Common myeloid progenitor, CD34-positive (primary cell): ENCODE measurements around the gene ADAMTS12. TPM values are rescaled to one million over a fixed set of nuclear protein-coding genes. Genes with fewer than 3 reads are reported as not detected.
A peak's percentile ranks its signal among the peaks of the same experiment; 100 is the strongest.

ENCODE experiments used
- CTCF ChIA-PET: fragments of 350-600 bp; sonication (Branson Sonifier 250); formaldehyde crosslinking; loops from one replicate; lab custom pipeline; 2021; ENCODE audit warnings: antibody characterized with exemption; lab: Charles Lee
- POLR2A ChIA-PET: fragments of 350-600 bp; sonication (Branson Sonifier 250); formaldehyde crosslinking; loops from one replicate; lab custom pipeline; 2021; ENCODE audit warnings: antibody characterized with exemption; lab: Charles Lee
- DNase-seq, 3 donors: peaks; one replicate each; pipeline versions ENCODE4 v3.0.0 to v3.0.0-alpha.2; 2013
- H3K27ac ChIP-seq, 2 experiments: 1 replicate in 1 of 2; 2 replicates in 1 of 2; pipeline ENCODE4 v1.7.0; 2013; ENCODE audit warnings: inconsistent platforms in 2 of 2, low read length in 2 of 2, mild to moderate bottlenecking in 2 of 2, low read depth in 1 of 2, moderate library complexity in 1 of 2; ENCODE audit not compliant: severe bottlenecking in 2 of 2, insufficient read depth in 1 of 2, poor library complexity in 1 of 2
- H3K27me3 ChIP-seq, 5 experiments: replicated peaks in 2 of 5; 1 replicate in 3 of 5; 2 replicates in 2 of 5; pipeline versions ENCODE4 v1.6.1 to v1.7.0; 2013; ENCODE audit warnings: low read length in 4 of 5, mild to moderate bottlenecking in 2 of 5, moderate library complexity in 2 of 5, inconsistent platforms in 1 of 5; ENCODE audit not compliant: insufficient read depth in 5 of 5, control insufficient read depth in 4 of 5
- H3K36me3 ChIP-seq, 4 experiments: 1 replicate in 2 of 4; 2 replicates in 2 of 4; pipeline versions ENCODE4 v1.6.1 to v1.7.0; 2013; ENCODE audit warnings: low read length in 3 of 4, control low read depth in 1 of 4, mild to moderate bottlenecking in 1 of 4; ENCODE audit not compliant: control insufficient read depth in 4 of 4, insufficient read depth in 4 of 4
- H3K4me1 ChIP-seq, 4 experiments: 1 replicate in 3 of 4; 2 replicates in 1 of 4; pipeline versions ENCODE4 v1.6.1 to v1.7.1; 2013; ENCODE audit warnings: low read length in 3 of 4, mild to moderate bottlenecking in 3 of 4, control low read depth in 1 of 4, inconsistent platforms in 1 of 4, moderate library complexity in 1 of 4; ENCODE audit not compliant: control insufficient read depth in 4 of 4, insufficient read depth in 4 of 4; ENCODE audit errors: control extremely low read depth in 1 of 4
- H3K4me3 ChIP-seq, 7 experiments: 1 replicate in 4 of 7; 2 replicates in 3 of 7; pipeline versions ENCODE4 v1.5.1 to v1.7.0; 2013; ENCODE audit warnings: mild to moderate bottlenecking in 7 of 7, low read length in 6 of 7, moderate library complexity in 6 of 7, inconsistent platforms in 2 of 7, low read depth in 2 of 7, control low read depth in 1 of 7; ENCODE audit not compliant: insufficient read depth in 4 of 7, control insufficient read depth in 1 of 7; ENCODE audit errors: extremely low read depth in 1 of 7
- H3K9me3 ChIP-seq, 5 experiments: 1 replicate in 4 of 5; 2 replicates in 1 of 5; pipeline versions ENCODE4 v1.6.1 to v1.7.1; 2013; ENCODE audit warnings: low read length in 4 of 5, mild to moderate bottlenecking in 2 of 5, inconsistent platforms in 1 of 5, low read depth in 1 of 5, moderate library complexity in 1 of 5; ENCODE audit not compliant: control insufficient read depth in 4 of 5, insufficient read depth in 2 of 5; ENCODE audit errors: control extremely low read depth in 1 of 5
- WGBS: methylation state at CpG from one replicate; pipeline ENCODE4 v1.1.5; 2013; ENCODE audit not compliant: insufficient coverage; 5-methylcytosine and 5-hydroxymethylcytosine counted together
- polyA plus RNA-seq: library from polyadenylated mRNA; unstranded; fragments of 120-200 nt; gene quantifications from one replicate; pipeline ENCODE4 v1.2.1, GENCODE V29; 2013

ADAMTS12 gene, protein sequence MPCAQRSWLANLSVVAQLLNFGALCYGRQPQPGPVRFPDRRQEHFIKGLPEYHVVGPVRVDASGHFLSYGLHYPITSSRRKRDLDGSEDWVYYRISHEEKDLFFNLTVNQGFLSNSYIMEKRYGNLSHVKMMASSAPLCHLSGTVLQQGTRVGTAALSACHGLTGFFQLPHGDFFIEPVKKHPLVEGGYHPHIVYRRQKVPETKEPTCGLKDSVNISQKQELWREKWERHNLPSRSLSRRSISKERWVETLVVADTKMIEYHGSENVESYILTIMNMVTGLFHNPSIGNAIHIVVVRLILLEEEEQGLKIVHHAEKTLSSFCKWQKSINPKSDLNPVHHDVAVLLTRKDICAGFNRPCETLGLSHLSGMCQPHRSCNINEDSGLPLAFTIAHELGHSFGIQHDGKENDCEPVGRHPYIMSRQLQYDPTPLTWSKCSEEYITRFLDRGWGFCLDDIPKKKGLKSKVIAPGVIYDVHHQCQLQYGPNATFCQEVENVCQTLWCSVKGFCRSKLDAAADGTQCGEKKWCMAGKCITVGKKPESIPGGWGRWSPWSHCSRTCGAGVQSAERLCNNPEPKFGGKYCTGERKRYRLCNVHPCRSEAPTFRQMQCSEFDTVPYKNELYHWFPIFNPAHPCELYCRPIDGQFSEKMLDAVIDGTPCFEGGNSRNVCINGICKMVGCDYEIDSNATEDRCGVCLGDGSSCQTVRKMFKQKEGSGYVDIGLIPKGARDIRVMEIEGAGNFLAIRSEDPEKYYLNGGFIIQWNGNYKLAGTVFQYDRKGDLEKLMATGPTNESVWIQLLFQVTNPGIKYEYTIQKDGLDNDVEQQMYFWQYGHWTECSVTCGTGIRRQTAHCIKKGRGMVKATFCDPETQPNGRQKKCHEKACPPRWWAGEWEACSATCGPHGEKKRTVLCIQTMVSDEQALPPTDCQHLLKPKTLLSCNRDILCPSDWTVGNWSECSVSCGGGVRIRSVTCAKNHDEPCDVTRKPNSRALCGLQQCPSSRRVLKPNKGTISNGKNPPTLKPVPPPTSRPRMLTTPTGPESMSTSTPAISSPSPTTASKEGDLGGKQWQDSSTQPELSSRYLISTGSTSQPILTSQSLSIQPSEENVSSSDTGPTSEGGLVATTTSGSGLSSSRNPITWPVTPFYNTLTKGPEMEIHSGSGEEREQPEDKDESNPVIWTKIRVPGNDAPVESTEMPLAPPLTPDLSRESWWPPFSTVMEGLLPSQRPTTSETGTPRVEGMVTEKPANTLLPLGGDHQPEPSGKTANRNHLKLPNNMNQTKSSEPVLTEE (N-terminal part only)
- not detected for polyA plus RNA-seq

DNA sequence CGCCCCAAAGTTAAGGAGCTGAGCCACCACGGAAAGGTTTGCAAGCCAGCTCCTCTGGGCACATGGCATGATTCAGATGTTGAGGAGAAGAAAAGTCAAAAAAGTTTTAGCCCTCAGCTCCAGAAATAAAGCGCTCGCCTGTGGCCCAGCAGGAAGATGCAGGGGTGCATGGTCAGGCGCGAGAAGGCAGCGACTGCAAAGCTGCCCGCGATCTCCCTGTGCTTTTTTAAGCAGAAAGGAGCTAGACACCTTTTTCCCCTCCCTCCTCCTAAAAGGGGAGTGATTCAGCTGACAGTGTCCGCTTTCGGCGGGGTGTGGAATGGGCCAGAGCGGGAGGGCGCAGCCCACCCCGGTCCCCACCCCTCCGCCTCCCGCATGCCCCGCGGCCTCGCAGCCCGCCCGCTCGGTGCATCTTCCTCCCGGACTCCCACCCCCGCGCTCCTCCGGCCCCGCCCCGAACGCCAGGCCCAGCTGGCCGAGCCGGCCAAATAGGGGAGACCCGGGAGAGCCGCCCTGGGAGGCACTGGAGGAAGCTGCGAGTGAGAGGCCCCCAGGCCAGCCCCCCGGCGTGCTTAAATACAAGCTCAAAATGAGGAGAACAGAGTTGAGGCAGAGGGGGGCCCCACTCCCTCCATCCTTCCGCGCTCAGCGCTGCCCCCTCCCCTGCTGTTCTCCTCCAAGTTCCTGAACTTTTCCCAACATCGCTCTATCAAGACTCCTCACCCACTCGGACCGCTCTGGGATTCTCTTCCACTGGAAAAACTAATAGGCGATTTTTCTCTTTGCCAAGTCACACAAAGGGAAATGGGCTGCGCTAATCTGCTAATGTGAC is at the start of gene ADAMTS12:
ADAMTS12 (minus strand) TSS at position 203 of the 832 bp plus-strand sequence; CDS start at position 69, 134 bp downstream.
- H3K27ac ChIP-seq = no peak within 1 kb of the TSS
- H3K4me1 ChIP-seq = peaks cover 0 to 13% (median 8%) of the 10 kb centered on the region in 4 experiments
- ChIA-PET POLR2A (no interaction called here), CTCF (interaction anchor here (1.0 kb wide), 1 partner anchor 42 kb away, joined by 3 read pairs; no protein-coding TSS in a partner anchor)
- H3K27me3 ChIP-seq = peaks cover 7 to 63% (median 30%) of the 10 kb centered on the region in 5 experiments
- H3K9me3 ChIP-seq = peaks cover 3 to 8% (median 6%) of the 10 kb centered on the region in 5 experiments
- WGBS = 10% methylated on average over 30 of the region's 45 CpGs
- peak within 1 kb of the TSS in 6 of 7 experiments; percentile 21 to 65 (median 42) for H3K4me3 ChIP-seq
- no peaks in the 10 kb centered on the region for H3K36me3 ChIP-seq
- peak in 2 of 3 donors; percentile 3 to 23 for DNase-seq

DNA sequence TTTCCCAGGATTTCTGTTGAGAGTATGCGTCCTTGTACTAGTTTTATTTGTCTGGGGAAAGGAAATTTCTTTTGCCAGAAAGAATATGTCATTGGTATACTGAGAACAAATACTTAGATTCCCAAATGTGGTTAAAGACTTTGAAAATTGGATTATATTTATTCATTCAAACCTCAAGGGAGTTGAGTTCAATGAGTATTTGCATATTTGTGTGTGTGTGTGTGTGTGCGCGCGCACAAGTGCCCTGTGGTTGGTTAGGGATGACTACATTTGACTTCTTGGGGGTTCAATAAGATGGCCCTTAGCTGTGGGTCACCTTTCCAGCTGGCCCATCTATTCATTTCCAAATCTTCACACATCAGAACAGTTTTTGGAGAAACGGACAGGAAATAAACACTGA is 49.3 kb upstream of the ADAMTS12 start:
- WGBS = 100% methylated on average over 1 of the region's 5 CpGs
- H3K9me3 ChIP-seq = peaks cover 0 to 8% (median 0%) of the 10 kb centered on the region in 5 experiments
- no peak for DNase-seq
- H3K27ac ChIP-seq = no peak overlapping the region
- H3K36me3 ChIP-seq = no peaks in the 10 kb centered on the region
- H3K4me1 ChIP-seq = peaks cover 0 to 8% (median 7%) of the 10 kb centered on the region in 4 experiments
- ChIA-PET CTCF (interaction anchor here (1.3 kb wide), 1 partner anchor 352 kb away, joined by 4 read pairs; no protein-coding TSS in a partner anchor), POLR2A (no interaction called here)
- no peak overlapping the region for H3K4me3 ChIP-seq
- H3K27me3 ChIP-seq = peaks cover 0 to 75% (median 31%) of the 10 kb centered on the region in 5 experiments

DNA sequence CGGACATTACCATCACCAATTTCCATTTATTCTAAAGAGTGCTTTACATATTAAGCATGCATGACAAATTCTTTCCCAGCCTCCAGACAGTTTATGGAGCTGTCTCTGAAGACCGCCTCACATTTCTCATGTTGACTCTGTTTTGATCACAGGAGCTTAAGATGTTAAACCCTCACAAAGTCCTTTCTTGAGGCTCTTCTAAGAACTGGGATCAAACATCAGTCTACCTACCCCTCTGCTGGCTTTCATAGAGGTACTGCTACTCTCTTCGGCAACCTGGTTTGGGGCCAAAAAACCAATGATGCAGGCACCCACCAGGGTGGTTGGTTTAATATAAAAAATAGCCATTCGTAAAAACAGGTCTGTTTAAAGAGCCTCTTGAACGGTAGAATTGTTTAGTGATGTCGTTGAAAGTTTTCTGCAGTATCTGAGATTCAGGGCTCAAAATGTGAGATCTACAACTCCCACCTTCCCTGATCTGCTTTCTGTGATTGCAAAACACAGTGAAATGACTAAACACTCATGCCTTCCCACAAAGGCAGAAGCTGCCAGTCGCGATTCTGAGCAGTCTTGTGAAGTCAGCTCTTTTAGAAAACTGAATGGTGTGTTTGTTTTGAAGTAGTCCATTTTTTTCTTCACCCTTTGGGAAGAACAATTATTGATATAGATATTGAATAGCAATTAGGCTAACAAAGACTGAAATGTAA is 47.9 kb upstream of the ADAMTS12 start:
- no peak overlapping the region for H3K27ac ChIP-seq
- peaks cover 0 to 8% (median 0%) of the 10 kb centered on the region in 5 experiments for H3K9me3 ChIP-seq
- peaks cover 0 to 12% (median 8%) of the 10 kb centered on the region in 4 experiments for H3K4me1 ChIP-seq
- POLR2A ChIA-PET = no interaction called here
- CTCF ChIA-PET = interaction anchor here (0.7 to 1.3 kb wide), 2 partner anchors 21 to 351 kb away, joined by 3 to 4 read pairs; no protein-coding TSS in a partner anchor
- 90% methylated on average over 5 of the region's 8 CpGs for WGBS
- H3K27me3 ChIP-seq = peaks cover 0 to 83% (median 31%) of the 10 kb centered on the region in 5 experiments
- H3K4me3 ChIP-seq = no peak overlapping the region
- H3K36me3 ChIP-seq = no peaks in the 10 kb centered on the region
- DNase-seq = no peak

DNA sequence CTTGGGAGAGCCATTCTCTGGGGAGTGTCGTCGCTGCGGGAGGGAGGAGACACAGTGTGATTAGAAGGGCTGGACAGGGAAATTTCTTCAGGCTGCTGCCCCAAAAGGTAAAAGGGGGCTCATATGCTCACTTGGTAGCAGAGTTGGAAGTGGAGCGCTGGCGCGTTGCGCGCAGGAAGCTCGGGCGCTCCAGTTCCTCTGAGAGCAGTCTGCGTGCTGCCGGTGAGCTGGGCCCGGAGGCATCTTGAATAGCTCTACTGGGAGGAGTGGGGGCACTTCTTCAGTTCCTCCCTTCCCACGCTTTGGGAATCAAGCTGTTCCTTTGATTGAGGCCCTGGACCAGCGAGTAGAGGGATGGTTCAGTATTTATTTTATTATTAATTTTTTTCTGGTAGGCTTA is 47.1 kb upstream of the ADAMTS12 start:
- Histone ChIP-seq H3K27me3 (peaks cover 0 to 79% (median 31%) of the 10 kb centered on the region in 5 experiments), H3K4me1 (peaks cover 0 to 12% (median 8%) of the 10 kb centered on the region in 4 experiments), H3K4me3 (no peak overlapping the region), H3K27ac (no peak overlapping the region), H3K36me3 (no peaks in the 10 kb centered on the region), H3K9me3 (peaks cover 0 to 8% (median 0%) of the 10 kb centered on the region in 5 experiments)
- ChIA-PET CTCF (interaction anchor here (0.7 kb wide), 1 partner anchor 22 kb away, joined by 3 read pairs; no protein-coding TSS in a partner anchor), POLR2A (no interaction called here)
- no peak for DNase-seq
- 19% methylated on average over 13 of the region's 15 CpGs for WGBS

DNA sequence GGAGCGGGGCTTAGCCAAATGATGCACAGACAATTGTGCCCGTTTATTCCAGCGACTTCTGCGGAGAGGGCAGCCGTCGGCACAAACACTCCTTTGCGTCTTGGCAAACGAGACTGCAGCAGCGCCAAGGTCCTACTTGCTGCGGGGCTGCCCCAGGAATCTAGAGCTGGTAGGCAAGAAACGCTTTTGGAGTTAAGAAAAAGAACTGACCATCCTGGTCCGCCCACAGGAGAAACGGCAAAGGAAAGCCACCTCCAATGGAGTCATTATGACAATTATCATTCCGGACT is 46.7 kb upstream of the ADAMTS12 start:
- Histone ChIP-seq H3K4me1 (peaks cover 0 to 12% (median 8%) of the 10 kb centered on the region in 4 experiments), H3K4me3 (no peak overlapping the region), H3K27ac (no peak overlapping the region), H3K36me3 (no peaks in the 10 kb centered on the region), H3K27me3 (peaks cover 0 to 79% (median 31%) of the 10 kb centered on the region in 5 experiments), H3K9me3 (peaks cover 0 to 8% (median 0%) of the 10 kb centered on the region in 5 experiments)
- 29% methylated on average over 14 of the region's 14 CpGs for WGBS
- ChIA-PET CTCF (no interaction called here), POLR2A (no interaction called here)
- DNase-seq = no peak
